Vagina (tissue), 2 donors: ENCODE measurements around the gene TGFBR3L.

Experiments
- CTCF ChIP-seq, 3 experiments: fragments of 450-650 bp in 2 of 3; fragments of 200-600 bp in 1 of 3; sonication (generic) in 1 of 3; IDR thresholded peaks; one replicate each; pipeline ENCODE4 v1.5.1; 2017 to 2019; ENCODE audit warnings: antibody characterized with exemption in 3 of 3, mild to moderate bottlenecking in 2 of 3, moderate library complexity in 2 of 3
- POLR2AphosphoS5 ChIP-seq, 2 donors: sonication (generic); formaldehyde crosslinking; IDR thresholded peaks; one replicate each; pipeline ENCODE4 v1.9.0; 2017; ENCODE audit warnings: antibody characterized with exemption in 2 of 2, mild to moderate bottlenecking in 2 of 2, low read depth in 1 of 2; ENCODE audit not compliant: insufficient read depth in 1 of 2

GRCh38 chr19:7968008-7968795, 53.6 kb downstream of the TGFBR3L start:
- TF ChIP-seq CTCF (IDR thresholded peaks at IDR 0.05) (no peak), POLR2AphosphoS5 (IDR thresholded peaks at IDR 0.05; ENCODE audit: insufficient read depth in 1 of 2, low read depth in 1 of 2) (no peak)
